ENCODE measurements around the gene NKD1. TPM values are rescaled to one million over a fixed set of nuclear protein-coding genes. Genes with fewer than 3 reads are reported as not detected.

Gene NKD1
- total RNA-seq, 1 experiment from 2014 or later, result 11.4 TPM

- BruUV-seq (replicated peaks), result no TSS peak
- RAD21 ChIA-PET (ENCODE audit: low non-redundant PET in 1 of 2, low total read pairs in 2 of 2, uncharacterized antibody in 2 of 2, unreplicated experiment in 2 of 2), result no interaction called here
- H3K9me3 ChIP-seq (ENCODE audit: control insufficient read depth in 1 of 2, insufficient read depth in 1 of 2, low read depth in 1 of 2, low read length in 2 of 2), result no peaks in the 10 kb centered on the region
- no peak overlapping the region for H3K9ac ChIP-seq (ENCODE audit: low read length)
- intact Hi-C loops (cut with micrococcal nuclease), result no loop called here
- no peaks in the 10 kb centered on the region for H3K9me2 ChIP-seq (ENCODE audit: insufficient read depth)
- DNase-seq (ENCODE audit: low read depth, low spot score) (no peak), ATAC-seq (no peak)
- H3K27ac ChIP-seq (ENCODE audit: low read depth, low read length), result no peak overlapping the region
- no peak overlapping the region for H3K4me3 ChIP-seq (replicated peaks in 1 of 2; ENCODE audit: low read depth in 1 of 2, low read length in 2 of 2)
- CTCF ChIA-PET, result no interaction called here
- H4K20me1 ChIP-seq (ENCODE audit: insufficient read depth), result no peaks in the 10 kb centered on the region
- H2AFZ ChIP-seq (ENCODE audit: low read depth, low read length, poor library complexity, severe bottlenecking), result no peak overlapping the region
- no peaks in the 10 kb centered on the region for H3K4me1 ChIP-seq (ENCODE audit: control insufficient read depth in 1 of 2, insufficient read depth in 2 of 2, low read length in 2 of 2)
- no peaks in the 10 kb centered on the region for H3K27me3 ChIP-seq (ENCODE audit: insufficient read depth, low read length)
- POLR2A ChIA-PET, result no interaction called here
- TF ChIP-seq CTCF (IDR thresholded peaks at IDR 0.05 in 2 of 3, conservative IDR thresholded peaks at IDR 0.05 in 1 of 3; ENCODE audit: borderline replicate concordance in 1 of 3, insufficient read depth in 1 of 3, low read depth in 2 of 3, low read length in 2 of 3), result no peak
- TF ChIP-seq CEBPB (IDR thresholded peaks at IDR 0.05; ENCODE audit: low read depth), result no peak
- TF ChIP-seq YY1 (IDR thresholded peaks at IDR 0.05; ENCODE audit: extremely low read depth, insufficient replicate concordance, low read depth, low read length), result no peak
- no peak for TF ChIP-seq TCF7L2 (IDR thresholded peaks at IDR 0.05; ENCODE audit: borderline replicate concordance, extremely low read depth, insufficient read depth, insufficient read length)
- TF ChIP-seq ZNF274 (IDR thresholded peaks at IDR 0.05; ENCODE audit: low read depth, low read length), result no peak
- no peak for TF ChIP-seq ZBTB33 (IDR thresholded peaks at IDR 0.05; ENCODE audit: extremely low read depth, insufficient replicate concordance, low read length)
- TF ChIP-seq POLR2AphosphoS5 (IDR thresholded peaks at IDR 0.05; ENCODE audit: low read depth, low read length), result no peak
- TF ChIP-seq RAD21 (IDR thresholded peaks at IDR 0.05; ENCODE audit: low read depth), result no peak
- H3K79me2 ChIP-seq (ENCODE audit: insufficient read depth, low read length), result no peaks in the 10 kb centered on the region
- H3K36me3 ChIP-seq (ENCODE audit: control insufficient read depth in 1 of 2, insufficient read depth in 2 of 2, low read length in 2 of 2), result 0 out of 4 replicates have a peak, but pooled peaks cover 0 to 5% of the 10 kb centered on the region in 2 experiments
- no peak overlapping the region for H3K4me2 ChIP-seq (ENCODE audit: low read length)
These were observed 8.8 kb downstream of the NKD1 start for GRCh38 chr16:50557046-50557445.
